Motor neuron (in vitro differentiated cells): Measurements from ENCODE around the gene EEF1B2. TPM values are rescaled to one million over a fixed set of nuclear protein-coding genes. Genes with fewer than 3 reads are reported as not detected.
"Not testable (repeated sequence)": the region's sequence is repeated elsewhere in the genome, so short reads cannot be mapped to it uniquely, and the experiment has no call there.

ENCODE experiments used
- ATAC-seq, 8 experiments: fragments of 200-7000 bp; cut with Tn5 transposase; replicated peaks in 6 of 8; 2 replicates each; pipeline ENCODE4 v1.8.0; 2021; ENCODE audit warnings: mild to moderate bottlenecking in 8 of 8, moderate library complexity in 8 of 8
- H3K27ac ChIP-seq, 2 donors: fragments of 250-450 bp; sonication (Bioruptor Pico); 2 replicates each; pipeline ENCODE4 v1.9.0; 2021; ENCODE audit warnings: antibody characterized with exemption in 2 of 2, mild to moderate bottlenecking in 2 of 2, moderate library complexity in 1 of 2
- H3K4me1 ChIP-seq, 2 donors: fragments of 250-450 bp; sonication (Bioruptor Pico); replicated peaks in 1 of 2; 2 replicates each; pipeline ENCODE4 v1.6.1; 2021; ENCODE audit warnings: antibody characterized with exemption in 2 of 2, mild to moderate bottlenecking in 2 of 2, moderate library complexity in 1 of 2
- H3K4me3 ChIP-seq, 5 donors: fragments of 250-450 bp; sonication (Bioruptor Pico); 2 replicates each; pipeline ENCODE4 v1.9.0; 2021; ENCODE audit warnings: antibody characterized with exemption in 5 of 5, mild to moderate bottlenecking in 5 of 5, moderate library complexity in 4 of 5
- WGBS, 10 experiments: fragments of 450-650 bp; shearing (Covaris generic); methylation state at CpG; one replicate each; pipeline ENCODE4 v1.0.0; 2022; 5-methylcytosine and 5-hydroxymethylcytosine counted together
- in situ Hi-C, 9 experiments: fragments of 400-800 bp; cut with MboI; loops; one replicate each; pipeline ENCODE4 v1.15.0; 2021; ENCODE audit warnings: low sequenced_read_pairs in 9 of 9, low pct_unique_long_range_greater_than_20kb in 2 of 9; ENCODE audit not compliant: unreplicated experiment in 9 of 9
- total RNA-seq, 8 experiments: library from RNA; unstranded; fragments of 300-600 nt; gene quantifications; 2 replicates each; pipeline versions ENCODE4 v1.2.3 to v1.2.4, GENCODE V29; 2022

Gene EEF1B2
- total RNA-seq, 8 experiments from 2014 or later: 478 to 1,273 (median 734) TPM

GRCh38 chr2:206173147-206173546 lies 13.5 kb downstream of the EEF1B2 start:
- no peaks in the 10 kb centered on the region for H3K4me1 ChIP-seq
- no peak overlapping the region for H3K27ac ChIP-seq
- ATAC-seq: no peak
- no peak overlapping the region for H3K4me3 ChIP-seq
- 100% methylated on average over 1 to 3 of the region's 4 CpGs; no CpG with 5 or more reads in 7 of the 10 experiments for WGBS, 10 experiments
- in situ Hi-C loops: loop anchor here in 2 of 9 experiments (25.0 kb wide), 2 partner anchors 189 to 264 kb away; partner anchors contain the start of gene ADAM23 (in 1 of the 2)

GRCh38 chr2:206176121-206176520 lies 16.4 kb downstream of the EEF1B2 start:
- Histone ChIP-seq H3K4me1 (no peaks in the 10 kb centered on the region), H3K27ac (no peak overlapping the region), H3K4me3 (no peak overlapping the region)
- 82 to 100% (median 100%) methylated on average over 2 of the region's 2 CpGs; no CpG with 5 or more reads in 5 of the 10 experiments for WGBS, 10 experiments
- peak in 1 of 8 experiments; percentile 97 for ATAC-seq
- in situ Hi-C loops: loop anchor here in 1 of 9 experiments (25.0 kb wide), 1 partner anchor 261 kb away; the partner anchor contains the start of gene ADAM23

GRCh38 chr2:206176901-206177300 lies 17.2 kb downstream of the EEF1B2 start:
- Histone ChIP-seq H3K4me3 (no peak overlapping the region), H3K4me1 (no peaks in the 10 kb centered on the region), H3K27ac (no peak overlapping the region)
- no peak for ATAC-seq
- in situ Hi-C loops: loop anchor here in 1 of 9 experiments (25.0 kb wide), 1 partner anchor 260 kb away; the partner anchor contains the start of gene ADAM23
- WGBS, 10 experiments: 52 to 100% (median 83%) methylated on average over 1 to 3 of the region's 3 CpGs; no CpG with 5 or more reads in 1 of the 10 experiments

- not testable (repeated sequence) for H3K27ac ChIP-seq, H3K4me3 ChIP-seq, ATAC-seq, H3K4me1 ChIP-seq
- in situ Hi-C loops: loop anchor here in 1 of 9 experiments (25.0 kb wide), 1 partner anchor 256 kb away; the partner anchor contains the start of gene ADAM23
- 68 to 97% (median 83%) methylated on average over 2 to 6 of the region's 6 CpGs; no CpG with 5 or more reads in 3 of the 10 experiments for WGBS, 10 experiments
These were observed 21.8 kb downstream of the EEF1B2 start for GRCh38 chr2:206181526-206181925.

GRCh38 chr2:206189691-206190090 lies 30.0 kb downstream of the EEF1B2 start:
- no peaks in the 10 kb centered on the region for H3K4me1 ChIP-seq
- no peak overlapping the region for H3K4me3 ChIP-seq
- no peak for ATAC-seq
- in situ Hi-C loops: loop anchor here in 1 of 9 experiments (25.0 kb wide), 1 partner anchor 248 kb away; the partner anchor contains the start of gene ADAM23
- WGBS, 10 experiments: 0 to 90% (median 39%) methylated on average over 1 to 3 of the region's 3 CpGs; no CpG with 5 or more reads in 3 of the 10 experiments
- H3K27ac ChIP-seq: no peak overlapping the region

GRCh38 chr2:206190111-206190510 lies 30.4 kb downstream of the EEF1B2 start:
- H3K4me3 ChIP-seq: no peak overlapping the region
- 20 to 100% (median 67%) methylated on average over 1 to 2 of the region's 2 CpGs; no CpG with 5 or more reads in 1 of the 10 experiments for WGBS, 10 experiments
- no peak for ATAC-seq
- in situ Hi-C loops: loop anchor here in 1 of 9 experiments (25.0 kb wide), 1 partner anchor 247 kb away; the partner anchor contains the start of gene ADAM23
- no peak overlapping the region for H3K27ac ChIP-seq
- H3K4me1 ChIP-seq: no peaks in the 10 kb centered on the region

- Histone ChIP-seq H3K4me1 (no peaks in the 10 kb centered on the region), H3K4me3 (no peak overlapping the region), H3K27ac (no peak overlapping the region)
- ATAC-seq: no peak
- 65 to 97% (median 86%) methylated on average over 1 to 5 of the region's 5 CpGs; no CpG with 5 or more reads in 1 of the 10 experiments for WGBS, 10 experiments
- in situ Hi-C loops: loop anchor here in 1 of 9 experiments (25.0 kb wide), 1 partner anchor 247 kb away; the partner anchor contains the start of gene ADAM23
These were observed 31.0 kb downstream of the EEF1B2 start for GRCh38 chr2:206190689-206191088.

GRCh38 chr2:206192157-206192556 lies 32.5 kb downstream of the EEF1B2 start:
- WGBS, 10 experiments: 89 to 100% (median 95%) methylated on average over 1 to 3 of the region's 3 CpGs
- H3K4me3 ChIP-seq: no peak overlapping the region
- no peaks in the 10 kb centered on the region for H3K4me1 ChIP-seq
- H3K27ac ChIP-seq: no peak overlapping the region
- ATAC-seq: no peak
- in situ Hi-C loops: loop anchor here in 1 of 9 experiments (25.0 kb wide), 1 partner anchor 245 kb away; the partner anchor contains the start of gene ADAM23

- ATAC-seq: no peak
These were observed 34.1 kb downstream of the EEF1B2 start for GRCh38 chr2:206193671-206194357.

GRCh38 chr2:206198677-206199076 lies 39.0 kb downstream of the EEF1B2 start:
- Histone ChIP-seq H3K27ac (no peak overlapping the region), H3K4me1 (no peaks in the 10 kb centered on the region), H3K4me3 (no peak overlapping the region)
- ATAC-seq: peak in 3 of 8 experiments; percentile 62 to 98 (median 98)
- WGBS, 10 experiments: 0 to 100% (median 43%) methylated on average over 1 of the region's 1 CpG; no CpG with 5 or more reads in 1 of the 10 experiments
- in situ Hi-C loops: loop anchor here in 1 of 9 experiments (25.0 kb wide), 1 partner anchor 239 kb away; the partner anchor contains the start of gene ADAM23

More at GRCh38 chr2:206193671-206194357, 34.1 kb downstream of the EEF1B2 start:
- Histone ChIP-seq H3K27ac (no peak overlapping the region), H3K4me1 (no peaks in the 10 kb centered on the region), H3K4me3 (no peak overlapping the region)
- WGBS, 10 experiments: 43 to 88% (median 75%) methylated on average over 2 of the region's 2 CpGs; no CpG with 5 or more reads in 1 of the 10 experiments
- in situ Hi-C loops: loop anchor here in 1 of 9 experiments (25.0 kb wide), 1 partner anchor 243 kb away; the partner anchor contains the start of gene ADAM23

GRCh38 chr2:206201075-206201848 lies 41.6 kb downstream of the EEF1B2 start:
- ATAC-seq: no peak
- H3K27ac ChIP-seq: no peak overlapping the region
- WGBS, 10 experiments: 61 to 100% (median 84%) methylated on average over 2 to 5 of the region's 5 CpGs; no CpG with 5 or more reads in 1 of the 10 experiments
- in situ Hi-C loops: no loop called here
- no peaks in the 10 kb centered on the region for H3K4me1 ChIP-seq
- H3K4me3 ChIP-seq: no peak overlapping the region

- H3K27ac ChIP-seq: no peak overlapping the region
- no peak overlapping the region for H3K4me3 ChIP-seq
- no peaks in the 10 kb centered on the region for H3K4me1 ChIP-seq
- in situ Hi-C loops: no loop called here
- WGBS, 10 experiments: 67 to 100% (median 95%) methylated on average over 2 to 9 of the region's 16 CpGs; no CpG with 5 or more reads in 4 of the 10 experiments
- ATAC-seq: no peak
These were observed 42.8 kb downstream of the EEF1B2 start for GRCh38 chr2:206202446-206202845.
